ENCODE results near the gene RNU1-3.

RNU1-3 gene

DNA sequence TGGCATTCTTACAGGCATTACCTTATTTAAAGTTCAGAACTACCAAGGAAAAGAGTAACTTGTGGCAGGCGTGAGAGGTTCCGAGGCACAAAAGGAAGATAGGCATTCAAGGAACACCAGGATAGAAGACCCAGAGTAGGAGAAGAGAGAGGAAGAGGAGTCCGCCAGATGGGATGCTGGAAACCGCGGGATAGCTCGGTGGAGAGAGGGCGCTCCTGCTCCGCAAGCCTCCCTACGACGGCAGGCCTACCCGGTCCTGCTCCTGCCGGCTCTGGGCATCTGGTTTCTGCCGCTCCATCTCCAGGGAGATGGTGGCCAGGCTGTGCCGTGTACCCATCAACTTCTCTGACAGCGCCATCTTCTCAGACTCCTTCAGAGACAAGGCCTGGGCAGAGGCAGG is 48.0 kb downstream of the RNU1-3 start:
- DNase-seq (ENCODE audit: low spot score): no peak

DNA sequence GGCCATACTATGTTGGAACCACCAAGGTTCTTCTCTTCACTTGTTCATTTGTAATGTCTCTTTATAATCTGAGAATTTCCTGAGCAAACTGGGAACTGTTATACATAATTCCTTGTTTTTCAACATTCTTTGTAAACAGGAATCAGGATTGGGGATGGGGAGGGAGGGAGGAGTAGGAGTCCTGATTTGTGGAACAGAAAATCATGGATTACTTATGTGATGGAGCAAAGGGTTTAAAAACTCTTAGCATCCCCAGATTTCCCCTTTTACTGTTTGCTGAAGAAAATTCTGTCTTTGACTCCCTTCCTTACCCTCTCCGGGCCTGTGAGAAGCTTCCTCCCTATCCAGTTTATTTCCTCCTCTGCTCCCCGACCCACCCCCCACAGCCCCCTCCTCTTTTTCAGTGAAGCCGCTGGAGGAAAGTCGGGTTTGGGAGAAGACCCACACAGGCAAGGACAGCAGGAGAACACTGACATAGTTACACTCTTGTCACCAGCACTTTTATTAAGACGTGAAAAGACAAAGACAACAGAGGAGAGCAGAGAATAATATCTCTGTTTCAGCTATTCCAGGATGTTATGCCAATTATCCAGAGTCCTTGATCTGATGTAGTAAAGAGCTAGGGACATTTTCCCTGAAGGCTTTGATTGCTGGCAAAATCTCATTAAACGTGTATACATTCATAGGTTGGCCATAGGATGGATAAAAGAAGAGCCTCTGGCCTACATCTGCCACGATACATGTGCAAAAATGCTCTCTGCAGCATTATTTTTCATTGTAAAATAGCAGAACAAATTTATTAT is 48.8 kb downstream of the RNU1-3 start:
- no peak for DNase-seq (ENCODE audit: low spot score)

DNA sequence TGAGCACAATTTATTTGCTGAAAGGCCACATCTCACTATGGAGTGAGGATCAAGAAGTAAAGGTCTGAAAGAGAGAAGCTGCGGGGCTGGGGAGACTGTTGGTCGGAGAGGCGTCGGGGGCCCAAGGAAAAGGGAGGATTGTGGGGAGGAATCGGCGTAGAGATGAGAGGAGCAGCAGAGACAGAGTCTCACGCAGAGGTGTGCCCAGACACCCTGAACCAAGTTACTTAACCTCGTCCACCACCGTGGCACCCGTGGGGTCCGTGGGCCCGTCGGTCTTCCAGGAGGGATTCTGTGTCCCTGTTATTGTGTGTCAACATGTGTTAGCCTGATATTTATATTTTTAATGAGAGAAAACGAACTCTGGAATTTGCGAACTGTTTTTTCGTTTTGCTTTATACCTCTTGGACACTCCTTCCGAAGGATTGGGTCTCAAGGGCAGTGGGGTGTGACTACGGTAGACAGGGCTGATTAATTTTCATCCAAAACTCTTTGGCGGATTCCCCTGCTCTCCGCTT is 49.6 kb downstream of the RNU1-3 start:
- DNase-seq (ENCODE audit: low spot score): no peak
